ENCODE results near the gene LACTB. TPM values are rescaled to one million over a fixed set of nuclear protein-coding genes. Genes with fewer than 3 reads are reported as not detected.

The LACTB gene
- total and polyA plus RNA-seq, 10 of the 15 experiments (the other 5 are each of a cell fraction or from before 2014, with no cell fraction given) = 5.0 to 35.3 (median 16.6) TPM

GRCh38 chr15:63157118-63157843 lies 35.6 kb downstream of the LACTB start, which contains the start of gene RPS27L (continued):
- TF ChIP-seq SUPT20H (IDR thresholded peaks at IDR 0.05; ENCODE audit: borderline replicate concordance, control insufficient read depth, low read depth, low read length) (no peak), TAF1 (IDR thresholded peaks at IDR 0.05; ENCODE audit: borderline replicate concordance, low read depth, low read length) (peak; percentile 96), MLLT1 (IDR thresholded peaks at IDR 0.05) (peak; percentile 80; the same call in 1 of the 2 replicates), PBX3 (IDR thresholded peaks at IDR 0.05; ENCODE audit: insufficient replicate concordance, low read depth, low read length) (no peak), ZNF687 (IDR thresholded peaks at IDR 0.05) (peak; percentile 77), ZNF217 (IDR thresholded peaks at IDR 0.05) (no peak; the same call in 1 of the 2 replicates), ZZZ3 (IDR thresholded peaks at IDR 0.05; ENCODE audit: control insufficient read depth, insufficient read length, low read depth) (no peak), CHD1 (IDR thresholded peaks at IDR 0.05; ENCODE audit: low read depth, low read length) (peak; percentile 94; the same call in 1 of the 2 replicates), JUNB (IDR thresholded peaks at IDR 0.05) (no peak), RAD51 (IDR thresholded peaks at IDR 0.05) (no peak), BHLHE40 (IDR thresholded peaks at IDR 0.05; ENCODE audit: borderline replicate concordance in 1 of 2, low read depth in 2 of 2, low read length in 1 of 2) (peak in 1 of 2 experiments; percentile 77; a peak in 2 of 4 replicates), HSF1 (IDR thresholded peaks at IDR 0.05; ENCODE audit: low read depth, low read length) (no peak; the same call in 1 of the 2 replicates), HCFC1 (IDR thresholded peaks at IDR 0.05; ENCODE audit: low read length) (peak; percentile 44; the same call in 1 of the 2 replicates), CEBPB (IDR thresholded peaks at IDR 0.05; ENCODE audit: borderline replicate concordance in 1 of 2, low read depth in 2 of 2, low read length in 2 of 2) (no peak)
- TF ChIP-seq, protein P1, sequence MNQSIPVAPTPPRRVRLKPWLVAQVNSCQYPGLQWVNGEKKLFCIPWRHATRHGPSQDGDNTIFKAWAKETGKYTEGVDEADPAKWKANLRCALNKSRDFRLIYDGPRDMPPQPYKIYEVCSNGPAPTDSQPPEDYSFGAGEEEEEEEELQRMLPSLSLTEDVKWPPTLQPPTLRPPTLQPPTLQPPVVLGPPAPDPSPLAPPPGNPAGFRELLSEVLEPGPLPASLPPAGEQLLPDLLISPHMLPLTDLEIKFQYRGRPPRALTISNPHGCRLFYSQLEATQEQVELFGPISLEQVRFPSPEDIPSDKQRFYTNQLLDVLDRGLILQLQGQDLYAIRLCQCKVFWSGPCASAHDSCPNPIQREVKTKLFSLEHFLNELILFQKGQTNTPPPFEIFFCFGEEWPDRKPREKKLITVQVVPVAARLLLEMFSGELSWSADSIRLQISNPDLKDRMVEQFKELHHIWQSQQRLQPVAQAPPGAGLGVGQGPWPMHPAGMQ (IDR thresholded peaks at IDR 0.05; ENCODE audit: borderline replicate concordance) = no peak
- TF ChIP-seq, protein P2, sequence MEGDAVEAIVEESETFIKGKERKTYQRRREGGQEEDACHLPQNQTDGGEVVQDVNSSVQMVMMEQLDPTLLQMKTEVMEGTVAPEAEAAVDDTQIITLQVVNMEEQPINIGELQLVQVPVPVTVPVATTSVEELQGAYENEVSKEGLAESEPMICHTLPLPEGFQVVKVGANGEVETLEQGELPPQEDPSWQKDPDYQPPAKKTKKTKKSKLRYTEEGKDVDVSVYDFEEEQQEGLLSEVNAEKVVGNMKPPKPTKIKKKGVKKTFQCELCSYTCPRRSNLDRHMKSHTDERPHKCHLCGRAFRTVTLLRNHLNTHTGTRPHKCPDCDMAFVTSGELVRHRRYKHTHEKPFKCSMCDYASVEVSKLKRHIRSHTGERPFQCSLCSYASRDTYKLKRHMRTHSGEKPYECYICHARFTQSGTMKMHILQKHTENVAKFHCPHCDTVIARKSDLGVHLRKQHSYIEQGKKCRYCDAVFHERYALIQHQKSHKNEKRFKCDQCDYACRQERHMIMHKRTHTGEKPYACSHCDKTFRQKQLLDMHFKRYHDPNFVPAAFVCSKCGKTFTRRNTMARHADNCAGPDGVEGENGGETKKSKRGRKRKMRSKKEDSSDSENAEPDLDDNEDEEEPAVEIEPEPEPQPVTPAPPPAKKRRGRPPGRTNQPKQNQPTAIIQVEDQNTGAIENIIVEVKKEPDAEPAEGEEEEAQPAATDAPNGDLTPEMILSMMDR (IDR thresholded peaks at IDR 0.05 in 2 of 3, conservative IDR thresholded peaks at IDR 0.05 in 1 of 3; ENCODE audit: control insufficient read depth in 2 of 3, extremely low read depth in 1 of 3, insufficient read depth in 1 of 3, low read depth in 3 of 3, low read length in 3 of 3) = no peak
